IMR-90 (cell line): ENCODE measurements around the gene HYAL3. TPM values are rescaled to one million over a fixed set of nuclear protein-coding genes. Genes with fewer than 3 reads are reported as not detected.

Experiments
- ATAC-seq: fragments of 200-7000 bp; cut with Tn5 transposase; 2 replicates; pipeline ENCODE4 v1.9.1; 2020; ENCODE audit warnings: low read depth, mild to moderate bottlenecking, moderate library complexity
- BruUV-seq: library from RNA; stranded (reverse); fragments of 400-500 nt; replicated peaks from 2 replicates; lab custom pipeline; 2021; lab: Mats Ljungman, UMichigan
- CTCF ChIA-PET: fragments of 300-600 bp; formaldehyde crosslinking; extraction: SDS; loops from one replicate; lab custom pipeline; 2021; ENCODE audit warnings: antibody characterized with exemption; lab: Yijun Ruan, JAX
- POLR2A ChIA-PET: fragments of 300-600 bp; sonication (Branson Sonifier 250); formaldehyde crosslinking; loops from one replicate; lab custom pipeline; 2022; ENCODE audit warnings: antibody characterized with exemption; ENCODE audit not compliant: unreplicated experiment; lab: Charles Lee
- DNase-seq: peaks from one replicate; pipeline ENCODE4 v3.0.0; 2013
- H2AFZ ChIP-seq: replicated peaks from 2 replicates; pipeline ENCODE3; 2013; ENCODE audit warnings: low read length, mild to moderate bottlenecking; ENCODE audit not compliant: poor library complexity
- H2AK5ac ChIP-seq: 2 replicates; pipeline ENCODE4 v1.6.1; 2013; ENCODE audit warnings: low read depth, low read length, inconsistent platforms
- H2AK9ac ChIP-seq: replicated peaks from 2 replicates; pipeline ENCODE3; 2013; ENCODE audit warnings: mild to moderate bottlenecking, low read depth, low read length, moderate library complexity; ENCODE audit not compliant: poor library complexity
- H2BK120ac ChIP-seq: 2 replicates; pipeline ENCODE4 v1.6.1; 2013; ENCODE audit warnings: low read depth, low read length, inconsistent platforms
- H2BK15ac ChIP-seq: 3 replicates; pipeline ENCODE4 v1.6.1; 2013; ENCODE audit warnings: low read depth, low read length, inconsistent platforms
- H2BK20ac ChIP-seq: 2 replicates; pipeline ENCODE4 v1.6.1; 2013; ENCODE audit warnings: low read depth, mild to moderate bottlenecking, inconsistent platforms, low read length, moderate library complexity
- H2BK5ac ChIP-seq: 2 replicates; pipeline ENCODE4 v1.6.1; 2013; ENCODE audit warnings: mild to moderate bottlenecking, low read depth, low read length, inconsistent platforms; ENCODE audit not compliant: poor library complexity, severe bottlenecking
- H3K14ac ChIP-seq: replicated peaks from 2 replicates; pipeline ENCODE4 v1.6.1; 2013; ENCODE audit warnings: low read depth, low read length, inconsistent platforms
- H3K18ac ChIP-seq: 2 replicates; pipeline ENCODE4 v1.6.1; 2013; ENCODE audit warnings: low read depth, low read length, control low read depth
- H3K23ac ChIP-seq: 2 replicates; pipeline ENCODE4 v1.6.1; 2013; ENCODE audit warnings: low read depth, low read length, inconsistent platforms
- H3K27ac ChIP-seq: 2 replicates; pipeline ENCODE4 v1.5.1; 2013; ENCODE audit warnings: mild to moderate bottlenecking, control low read depth, low read length; ENCODE audit not compliant: insufficient read depth
- H3K27me3 ChIP-seq: 2 replicates; pipeline ENCODE4 v1.6.1; 2013; ENCODE audit warnings: low read length; ENCODE audit not compliant: control insufficient read depth, insufficient read depth
- H3K36me3 ChIP-seq: 2 replicates; pipeline ENCODE4 v1.6.1; 2013; ENCODE audit warnings: low read length, mixed read lengths; ENCODE audit not compliant: control insufficient read depth, insufficient read depth
- H3K4ac ChIP-seq: 2 replicates; pipeline ENCODE4 v1.6.1; 2013; ENCODE audit warnings: low read depth, low read length, inconsistent platforms
- H3K4me1 ChIP-seq: 2 replicates; pipeline ENCODE4 v1.6.1; 2013; ENCODE audit warnings: low read length, mixed read lengths; ENCODE audit not compliant: control insufficient read depth, insufficient read depth
- H3K4me2 ChIP-seq: 2 replicates; pipeline ENCODE4 v1.6.1; 2013; ENCODE audit warnings: low read depth, mild to moderate bottlenecking, control low read depth, low read length, moderate library complexity
- H3K4me3 ChIP-seq: 2 replicates; pipeline ENCODE4 v1.5.1; 2013; ENCODE audit warnings: low read depth, mild to moderate bottlenecking, control low read depth, low read length, moderate library complexity; ENCODE audit not compliant: insufficient read depth
- H3K56ac ChIP-seq: 2 replicates; pipeline ENCODE4 v1.6.1; 2013; ENCODE audit warnings: low read length, inconsistent platforms; ENCODE audit not compliant: insufficient read depth; ENCODE audit errors: extremely low read depth
- H3K79me1 ChIP-seq, 2 experiments: 2 replicates each; pipeline ENCODE4 v1.6.1; 2013; ENCODE audit warnings: low read length in 2 of 2, inconsistent platforms in 1 of 2, low read depth in 1 of 2
- H3K9ac ChIP-seq: 2 replicates; pipeline ENCODE4 v1.6.1; 2013; ENCODE audit warnings: low read depth, low read length, control low read depth
- H3K9me1 ChIP-seq: 2 replicates; pipeline ENCODE4 v1.6.1; 2013; ENCODE audit warnings: low read length, inconsistent platforms; ENCODE audit not compliant: insufficient read depth
- H3K9me3 ChIP-seq: 2 replicates; pipeline ENCODE4 v1.6.1; 2013; ENCODE audit warnings: low read length; ENCODE audit not compliant: control insufficient read depth, insufficient read depth
- H4K20me1 ChIP-seq: 2 replicates; pipeline ENCODE4 v1.6.1; 2013; ENCODE audit warnings: low read length, inconsistent platforms; ENCODE audit not compliant: insufficient read depth
- H4K5ac ChIP-seq: 2 replicates; pipeline ENCODE4 v1.6.1; 2013; ENCODE audit warnings: mild to moderate bottlenecking, low read depth, low read length, control low read depth
- H4K8ac ChIP-seq, 2 experiments: 2 replicates each; pipeline ENCODE4 v1.6.1; 2013; ENCODE audit warnings: low read depth in 2 of 2, low read length in 2 of 2, control low read depth in 1 of 2, inconsistent platforms in 1 of 2
- H4K91ac ChIP-seq: 2 replicates; pipeline ENCODE4 v1.6.1; 2013; ENCODE audit warnings: low read depth, low read length, inconsistent platforms; ENCODE audit not compliant: insufficient read depth
- CHD1 ChIP-seq: IDR thresholded peaks from 2 replicates; pipeline ENCODE4 v1.6.1; 2012; ENCODE audit warnings: low read depth, low read length, improper control_type of control experiment
- WGBS, 2 experiments: methylation state at CpG; one replicate each; pipeline versions ENCODE4 v1.1.5 to v1.1.7; 2013; ENCODE audit warnings: missing lambda C conversion rate in 2 of 2; ENCODE audit not compliant: insufficient read length in 1 of 2; ENCODE audit errors: extremely low coverage in 2 of 2; 5-methylcytosine and 5-hydroxymethylcytosine counted together
- dilution Hi-C: fragments of 300-500 bp; cut with HindIII; formaldehyde crosslinking; loops from one replicate; pipeline ENCODE4 v1.14.3; 2018; ENCODE audit warnings: low sequenced_read_pairs; ENCODE audit not compliant: unreplicated experiment
- in situ Hi-C: fragments of 300-500 bp; cut with MboI; formaldehyde crosslinking; loops from 3 replicates; pipeline ENCODE4 v1.14.3; 2019; ENCODE audit warnings: low sequenced_read_pairs, inconsistent platforms, mixed read lengths
- intact Hi-C: fragments of 100-400 bp; cut with micrococcal nuclease; formaldehyde crosslinking; loops from 2 replicates; pipeline ENCODE4 v1.10.0; 2022
- polyA plus RNA-seq, 3 experiments: library from polyadenylated mRNA; depleted of rRNA; stranded (reverse); fragments of >200 nt; gene quantifications; 2 replicates each; pipeline ENCODE4 v1.2.3, GENCODE V29; 2012; ENCODE audit warnings: low replicate concordance in 1 of 3
- total RNA-seq: library from RNA; depleted of rRNA; stranded (reverse); fragments of >200 nt; gene quantifications from 2 replicates; pipeline ENCODE4 v1.2.3, GENCODE V29; 2012
- TF ChIP-seq, protein P1 (sequence below): conservative IDR thresholded peaks from 2 replicates; pipeline ENCODE4 v1.5.1; 2012; ENCODE audit warnings: mild to moderate bottlenecking, low read depth, low read length, improper control_type of control experiment

The HYAL3 gene
- total and polyA plus RNA-seq, 2 of the 4 experiments (the other 2 are of a cell fraction): 2.7 to 5.7 TPM

DNA sequence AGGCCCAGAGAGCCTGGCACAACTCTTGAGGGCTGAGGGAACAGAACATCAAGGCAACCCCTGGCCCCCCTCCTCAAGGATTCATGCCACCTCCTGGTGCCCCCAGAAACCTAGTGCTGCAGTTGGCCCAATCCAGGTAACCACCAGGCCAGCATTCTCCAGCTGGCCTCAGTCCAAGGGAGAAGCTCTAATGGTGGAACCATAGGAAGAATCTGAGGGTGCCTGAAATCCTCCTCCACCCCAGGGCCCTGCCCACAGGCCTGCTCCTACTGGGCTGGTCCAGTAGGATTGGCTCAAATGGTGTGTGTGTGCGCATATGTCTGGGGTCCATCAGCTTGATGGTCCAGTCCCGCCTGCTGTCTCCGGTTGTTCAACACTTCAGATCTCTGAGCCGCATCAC, 15.6 kb upstream of the HYAL3 start:
- in situ Hi-C loops: no loop called here
- Histone ChIP-seq H2AK9ac (no peak overlapping the region), H4K20me1 (0 out of 2 replicates have a peak, but pooled peaks cover 13% of the 10 kb centered on the region), H3K4me3 (no peak overlapping the region), H3K9ac (no peak overlapping the region), H2BK20ac (no peak overlapping the region), H2BK5ac (no peak overlapping the region), H3K27me3 (no peaks in the 10 kb centered on the region), H3K9me3 (no peaks in the 10 kb centered on the region), H4K5ac (no peak overlapping the region), H3K79me1 (peaks cover 18 to 40% of the 10 kb centered on the region in 2 experiments), H3K4me1 (peaks cover 9% of the 10 kb centered on the region; the same call in 1 of the 2 replicates), H3K56ac (no peak overlapping the region), H2AK5ac (no peak overlapping the region), H2BK120ac (no peak overlapping the region), H4K91ac (no peak overlapping the region), H2BK15ac (no peak overlapping the region), H3K36me3 (peaks cover 38% of the 10 kb centered on the region), H3K18ac (no peak overlapping the region), H4K8ac (no peak overlapping the region), H3K4ac (no peak overlapping the region), H3K14ac (no peak overlapping the region), H2AFZ (no peak overlapping the region), H3K27ac (no peak overlapping the region), H3K4me2 (no peak overlapping the region), H3K9me1 (peaks cover 18% of the 10 kb centered on the region), H3K23ac (no peak overlapping the region)
- ChIA-PET POLR2A (no interaction called here), CTCF (no interaction called here)
- dilution Hi-C loops: no loop called here
- no peak for DNase-seq
- intact Hi-C loops: no loop called here
- WGBS, 2 experiments: no CpG with 5 or more reads among the region's 4 CpGs
- BruUV-seq: no TSS peak
- no peak for ATAC-seq
- TF ChIP-seq, protein P1, sequence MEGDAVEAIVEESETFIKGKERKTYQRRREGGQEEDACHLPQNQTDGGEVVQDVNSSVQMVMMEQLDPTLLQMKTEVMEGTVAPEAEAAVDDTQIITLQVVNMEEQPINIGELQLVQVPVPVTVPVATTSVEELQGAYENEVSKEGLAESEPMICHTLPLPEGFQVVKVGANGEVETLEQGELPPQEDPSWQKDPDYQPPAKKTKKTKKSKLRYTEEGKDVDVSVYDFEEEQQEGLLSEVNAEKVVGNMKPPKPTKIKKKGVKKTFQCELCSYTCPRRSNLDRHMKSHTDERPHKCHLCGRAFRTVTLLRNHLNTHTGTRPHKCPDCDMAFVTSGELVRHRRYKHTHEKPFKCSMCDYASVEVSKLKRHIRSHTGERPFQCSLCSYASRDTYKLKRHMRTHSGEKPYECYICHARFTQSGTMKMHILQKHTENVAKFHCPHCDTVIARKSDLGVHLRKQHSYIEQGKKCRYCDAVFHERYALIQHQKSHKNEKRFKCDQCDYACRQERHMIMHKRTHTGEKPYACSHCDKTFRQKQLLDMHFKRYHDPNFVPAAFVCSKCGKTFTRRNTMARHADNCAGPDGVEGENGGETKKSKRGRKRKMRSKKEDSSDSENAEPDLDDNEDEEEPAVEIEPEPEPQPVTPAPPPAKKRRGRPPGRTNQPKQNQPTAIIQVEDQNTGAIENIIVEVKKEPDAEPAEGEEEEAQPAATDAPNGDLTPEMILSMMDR: no peak
- no peak for TF ChIP-seq CHD1
